BJ (cell line): ENCODE measurements around the gene ABCC4. TPM values are rescaled to one million over a fixed set of nuclear protein-coding genes. Genes with fewer than 3 reads are reported as not detected.

Source experiments
- CTCF ChIA-PET: fragments of 350-600 bp; formaldehyde crosslinking; extraction: SDS; loops from one replicate; lab custom pipeline; 2021; ENCODE audit warnings: antibody characterized with exemption, inconsistent platforms; lab: Yijun Ruan, JAX
- POLR2A ChIA-PET: fragments of 300-600 bp; sonication (Branson Sonifier 250); formaldehyde crosslinking; extraction: SDS; loops from one replicate; lab custom pipeline; 2021; ENCODE audit warnings: antibody characterized with exemption; lab: Charles Lee
- DNase-seq: peaks from one replicate; pipeline ENCODE4 v3.0.0-alpha.2; 2011; ENCODE audit warnings: low read depth
- H3K27me3 ChIP-seq: 2 replicates; pipeline ENCODE4 v1.6.0; 2011; ENCODE audit warnings: low read length; ENCODE audit not compliant: control insufficient read depth, insufficient read depth
- H3K36me3 ChIP-seq: 2 replicates; pipeline ENCODE4 v1.5.1; 2011; ENCODE audit warnings: low read length; ENCODE audit not compliant: control insufficient read depth, insufficient read depth
- H3K4me3 ChIP-seq: 2 replicates; pipeline ENCODE4 v1.5.1; 2011; ENCODE audit warnings: low read depth, mild to moderate bottlenecking, control low read depth, low read length
- CTCF ChIP-seq: IDR thresholded peaks from 2 replicates; pipeline ENCODE4 v1.5.1; 2011; ENCODE audit warnings: low read depth, mild to moderate bottlenecking, control low read depth, inconsistent platforms, low read length, moderate library complexity; ENCODE audit not compliant: insufficient read depth
- polyA plus RNA-seq: library from polyadenylated mRNA; depleted of rRNA; stranded (reverse); fragments of >200 nt; gene quantifications from 2 replicates; pipeline ENCODE4 v1.2.3, GENCODE V29; 2011

The ABCC4 gene
- polyA plus RNA-seq, 1 experiment: 11.2 TPM

- no peaks in the 10 kb centered on the region for H3K36me3 ChIP-seq
- CTCF ChIA-PET: interaction anchor here (1.7 kb wide), 1 partner anchor 137 kb away, joined by 4 read pairs; no protein-coding TSS in a partner anchor
- H3K4me3 ChIP-seq: no peak overlapping the region
- POLR2A ChIA-PET: no interaction called here
- no peak for DNase-seq
- no peak for TF ChIP-seq CTCF
- no peaks in the 10 kb centered on the region; the same call in 1 of the 2 replicates for H3K27me3 ChIP-seq
Observed at GRCh38 chr13:95326695-95327094, 25.4 kb upstream of the ABCC4 start.

- CTCF ChIA-PET: no interaction called here
- TF ChIP-seq CTCF: no peak
- Histone ChIP-seq H3K36me3 (no peaks in the 10 kb centered on the region), H3K4me3 (no peak overlapping the region), H3K27me3 (no peaks in the 10 kb centered on the region; the same call in 1 of the 2 replicates)
- POLR2A ChIA-PET: no interaction called here
- no peak for DNase-seq
Observed at GRCh38 chr13:95325485-95325884, 24.2 kb upstream of the ABCC4 start.

GRCh38 chr13:95323930-95324662 is 22.8 kb upstream of the ABCC4 start:
- Histone ChIP-seq H3K27me3 (no peaks in the 10 kb centered on the region; the same call in 1 of the 2 replicates), H3K4me3 (no peak overlapping the region), H3K36me3 (no peaks in the 10 kb centered on the region)
- CTCF ChIA-PET: no interaction called here
- DNase-seq: no peak
- no peak for TF ChIP-seq CTCF
- POLR2A ChIA-PET: no interaction called here

GRCh38 chr13:95319551-95320274 is 18.5 kb upstream of the ABCC4 start:
- POLR2A ChIA-PET: no interaction called here
- CTCF ChIA-PET: interaction anchor here (0.6 kb wide), 1 partner anchor 15 kb away, joined by 3 read pairs; no protein-coding TSS in a partner anchor
- Histone ChIP-seq H3K36me3 (no peaks in the 10 kb centered on the region), H3K4me3 (no peak overlapping the region), H3K27me3 (no peaks in the 10 kb centered on the region)
- DNase-seq: no peak
- TF ChIP-seq CTCF: no peak
